ENCODE data around the gene NELL2.

DNA sequence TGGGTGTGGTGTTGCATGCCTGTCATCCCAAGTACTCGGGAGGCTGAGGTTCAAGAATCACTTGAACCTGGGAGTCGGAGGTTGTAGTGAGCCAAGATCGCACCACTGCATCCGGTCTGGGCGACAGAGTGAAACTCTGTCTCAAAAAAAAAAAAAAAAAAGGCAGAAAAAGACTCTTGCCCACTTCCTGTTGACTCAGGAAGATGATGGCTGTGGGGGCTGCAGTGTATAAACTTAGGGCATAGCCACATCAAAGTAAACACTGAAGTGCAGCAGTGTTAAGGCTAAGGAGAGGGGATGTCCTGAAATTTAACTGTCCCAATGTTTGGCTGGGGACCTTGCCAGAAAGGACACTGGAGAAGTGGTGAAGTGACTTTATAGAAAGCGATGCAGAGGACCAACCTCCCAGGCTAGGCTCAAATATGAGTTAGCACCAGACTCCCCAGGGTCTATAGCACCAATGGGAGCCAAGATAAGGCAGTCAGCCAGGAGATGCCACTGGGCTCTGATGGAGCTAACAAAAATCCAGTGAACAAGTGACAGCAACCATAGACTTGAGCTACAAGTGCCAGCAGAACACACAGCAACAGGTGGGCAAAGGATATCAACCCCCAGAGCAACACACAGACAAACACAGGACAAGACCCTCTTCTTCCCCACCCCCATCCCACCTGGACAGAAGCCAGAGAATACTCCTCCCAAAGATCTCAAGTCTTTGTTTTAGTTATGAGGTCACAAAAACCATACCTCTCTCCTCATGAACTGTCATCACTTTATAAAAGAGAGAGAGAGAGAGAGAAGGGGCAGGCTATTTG, 28.0 kb downstream of the NELL2 start:
- no peak for TF ChIP-seq EZH2phosphoT487 (IDR thresholded peaks at IDR 0.05; ENCODE audit: borderline replicate concordance, low read depth, low read length)
- TF ChIP-seq, protein P1, sequence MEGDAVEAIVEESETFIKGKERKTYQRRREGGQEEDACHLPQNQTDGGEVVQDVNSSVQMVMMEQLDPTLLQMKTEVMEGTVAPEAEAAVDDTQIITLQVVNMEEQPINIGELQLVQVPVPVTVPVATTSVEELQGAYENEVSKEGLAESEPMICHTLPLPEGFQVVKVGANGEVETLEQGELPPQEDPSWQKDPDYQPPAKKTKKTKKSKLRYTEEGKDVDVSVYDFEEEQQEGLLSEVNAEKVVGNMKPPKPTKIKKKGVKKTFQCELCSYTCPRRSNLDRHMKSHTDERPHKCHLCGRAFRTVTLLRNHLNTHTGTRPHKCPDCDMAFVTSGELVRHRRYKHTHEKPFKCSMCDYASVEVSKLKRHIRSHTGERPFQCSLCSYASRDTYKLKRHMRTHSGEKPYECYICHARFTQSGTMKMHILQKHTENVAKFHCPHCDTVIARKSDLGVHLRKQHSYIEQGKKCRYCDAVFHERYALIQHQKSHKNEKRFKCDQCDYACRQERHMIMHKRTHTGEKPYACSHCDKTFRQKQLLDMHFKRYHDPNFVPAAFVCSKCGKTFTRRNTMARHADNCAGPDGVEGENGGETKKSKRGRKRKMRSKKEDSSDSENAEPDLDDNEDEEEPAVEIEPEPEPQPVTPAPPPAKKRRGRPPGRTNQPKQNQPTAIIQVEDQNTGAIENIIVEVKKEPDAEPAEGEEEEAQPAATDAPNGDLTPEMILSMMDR (conservative IDR thresholded peaks at IDR 0.05; ENCODE audit: low read length) = no peak

Data from OCI-LY7 (cell line).